AG08396 (cell line): ENCODE results near the gene WASL.
"Not testable (repeated sequence)": the region's sequence is repeated elsewhere in the genome, so short reads cannot be mapped to it uniquely, and the experiment has no call there.

Experiments used
- DNase-seq: peaks from one replicate; pipeline ENCODE4 v3.0.0; 2012; ENCODE audit warnings: low spot score, mixed read lengths

Gene WASL

GRCh38 chr7:123658023-123658422 lies 90.8 kb downstream of the WASL start:
- no peak for DNase-seq

- no peak for DNase-seq
Observed at GRCh38 chr7:123657304-123657685, 91.5 kb downstream of the WASL start.

- DNase-seq, result no peak
Observed at GRCh38 chr7:123656544-123657303, 92.1 kb downstream of the WASL start.

- DNase-seq, result no peak
Observed at GRCh38 chr7:123655614-123656013, 93.2 kb downstream of the WASL start, which contains the start of gene LMOD2. TSS of gene LMOD2 (plus strand) at chr7:123655866. CDS start at chr7:123655964, 98 bp downstream.

- no peak for DNase-seq
Observed at GRCh38 chr7:123653162-123653561, 95.6 kb downstream of the WASL start.

GRCh38 chr7:123652406-123652805 lies 96.4 kb downstream of the WASL start:
- no peak for DNase-seq

GRCh38 chr7:123650595-123650994 lies 98.2 kb downstream of the WASL start:
- no peak for DNase-seq

GRCh38 chr7:123649964-123650363 lies 98.8 kb downstream of the WASL start:
- DNase-seq, result no peak

- no peak for DNase-seq
Observed at GRCh38 chr7:123647106-123647730, 101.6 kb downstream of the WASL start.

GRCh38 chr7:123645516-123645915 lies 103.3 kb downstream of the WASL start:
- no peak for DNase-seq

- DNase-seq, result peak; percentile 34
Observed at GRCh38 chr7:123643495-123644441, 105.0 kb downstream of the WASL start.

GRCh38 chr7:123641901-123642300 lies 106.9 kb downstream of the WASL start:
- DNase-seq, result no peak

- no peak for DNase-seq
Observed at GRCh38 chr7:123640583-123640982, 108.2 kb downstream of the WASL start.

- no peak for DNase-seq
Observed at GRCh38 chr7:123639631-123640030, 109.2 kb downstream of the WASL start.

- DNase-seq, result no peak
Observed at GRCh38 chr7:123637878-123638277, 110.9 kb downstream of the WASL start.

GRCh38 chr7:123637203-123637602 lies 111.6 kb downstream of the WASL start:
- DNase-seq, result no peak

GRCh38 chr7:123635551-123636359 lies 113.0 kb downstream of the WASL start:
- peak; percentile 25 for DNase-seq

- DNase-seq, result not testable (repeated sequence)
Observed at GRCh38 chr7:123634011-123634573, 114.7 kb downstream of the WASL start.

- no peak for DNase-seq
Observed at GRCh38 chr7:123633553-123633952, 115.2 kb downstream of the WASL start.

- DNase-seq, result no peak
Observed at GRCh38 chr7:123632808-123633207, 116.0 kb downstream of the WASL start.
